HTERT RPE-1 (cell line): ENCODE measurements around the gene IFNL2.
"Not testable (repeated sequence)": the region's sequence is repeated elsewhere in the genome, so short reads cannot be mapped to it uniquely, and the experiment has no call there.

ENCODE experiments used
- in situ Hi-C: fragments of 300-500 bp; cut with MboI; formaldehyde crosslinking; loops from 4 replicates; pipeline ENCODE4 v1.14.3; 2020; ENCODE audit warnings: low sequenced_read_pairs

IFNL2 gene

GRCh38 chr19:39296055-39296645, 28.0 kb downstream of the IFNL2 start, which contains the start of gene IFNL1:
Gene IFNL1 (plus strand): TSS chr19:39296407. CDS start chr19:39296422, 15 bp downstream.
- in situ Hi-C loops, result no loop called here

- in situ Hi-C loops, result no loop called here
Measured at GRCh38 chr19:39296906-39297305, 28.7 kb downstream of the IFNL2 start.

- in situ Hi-C loops, result no loop called here
Measured at GRCh38 chr19:39297931-39298634, 29.9 kb downstream of the IFNL2 start.

- in situ Hi-C loops, result no loop called here
Measured at GRCh38 chr19:39299404-39299803, 31.2 kb downstream of the IFNL2 start.

GRCh38 chr19:39299832-39300231, 31.6 kb downstream of the IFNL2 start:
- in situ Hi-C loops, result no loop called here

GRCh38 chr19:39301021-39301420, 32.8 kb downstream of the IFNL2 start:
- in situ Hi-C loops, result no loop called here

- in situ Hi-C loops, result no loop called here
Measured at GRCh38 chr19:39301562-39301961, 33.4 kb downstream of the IFNL2 start.

GRCh38 chr19:39303373-39304184, 35.4 kb downstream of the IFNL2 start:
- in situ Hi-C loops, result no loop called here

GRCh38 chr19:39304185-39304513, 36.0 kb downstream of the IFNL2 start:
- in situ Hi-C loops, result no loop called here

GRCh38 chr19:39304701-39305571, 36.7 kb downstream of the IFNL2 start:
- in situ Hi-C loops, result no loop called here

- in situ Hi-C loops, result no loop called here
Measured at GRCh38 chr19:39306075-39306474, 37.9 kb downstream of the IFNL2 start.

GRCh38 chr19:39307046-39307821, 39.0 kb downstream of the IFNL2 start:
- in situ Hi-C loops, result no loop called here

GRCh38 chr19:39307822-39308530, 39.8 kb downstream of the IFNL2 start:
- in situ Hi-C loops, result no loop called here

GRCh38 chr19:39308531-39309304, 40.5 kb downstream of the IFNL2 start:
- in situ Hi-C loops, result no loop called here

GRCh38 chr19:39309305-39309670, 41.1 kb downstream of the IFNL2 start:
- in situ Hi-C loops, result not testable (repeated sequence)

- in situ Hi-C loops, result no loop called here
Measured at GRCh38 chr19:39310558-39311311, 42.5 kb downstream of the IFNL2 start.

GRCh38 chr19:39314016-39314728, 46.0 kb downstream of the IFNL2 start:
- in situ Hi-C loops, result no loop called here

- in situ Hi-C loops, result no loop called here
Measured at GRCh38 chr19:39315933-39316332, 47.7 kb downstream of the IFNL2 start.
